Measurements from ENCODE around the gene PDZD11. TPM values are rescaled to one million over a fixed set of nuclear protein-coding genes. Genes with fewer than 3 reads are reported as not detected.

Gene PDZD11
- polyA plus RNA-seq, 1 of the 3 experiments (the other 2 are of a cell fraction): 169 TPM

- Histone ChIP-seq H3K4me2 (no peak within 1 kb of the TSS), H3K27ac (ENCODE audit: low read depth in 2 of 2, low read length in 1 of 2) (no peak within 1 kb of the TSS), H3K79me2 (ENCODE audit: insufficient read depth) (no peaks in the 10 kb centered on the region), H2AFZ (ENCODE audit: low read depth) (no peak within 1 kb of the TSS), H3K9me3 (no peaks in the 10 kb centered on the region), H3K27me3 (ENCODE audit: insufficient read depth) (no peaks in the 10 kb centered on the region; the same call in 1 of the 2 replicates), H3K4me3 (ENCODE audit: low read depth in 2 of 2, low read length in 1 of 2) (no peak within 1 kb of the TSS), H4K20me1 (ENCODE audit: insufficient read depth) (no peaks in the 10 kb centered on the region), H3K36me3 (replicated peaks in 1 of 2; ENCODE audit: control insufficient read depth in 1 of 2, insufficient read depth in 2 of 2, low read length in 1 of 2) (peaks cover 14 to 15% of the 10 kb centered on the region in 2 experiments), H3K4me1 (ENCODE audit: control insufficient read depth in 1 of 2, insufficient read depth in 2 of 2, low read depth in 1 of 2, low read length in 1 of 2) (no peaks in the 10 kb centered on the region), H3F3A (replicated peaks; ENCODE audit: insufficient read depth) (no peaks in the 10 kb centered on the region), H3K9ac (no peak within 1 kb of the TSS), H3K9me2 (no peaks in the 10 kb centered on the region)
- TF ChIP-seq TAF1 (IDR thresholded peaks at IDR 0.05; ENCODE audit: borderline replicate concordance, low read depth, low read length) (no peak), EZH2phosphoT487 (IDR thresholded peaks at IDR 0.05; ENCODE audit: borderline replicate concordance, low read depth) (no peak), RXRA (IDR thresholded peaks at IDR 0.05; ENCODE audit: borderline replicate concordance, low read depth) (no peak), POLR2AphosphoS5 (IDR thresholded peaks at IDR 0.05; ENCODE audit: low read depth, low read length) (no peak), MEF2A (IDR thresholded peaks at IDR 0.05; ENCODE audit: borderline replicate concordance, low read depth) (no peak), RAD21 (IDR thresholded peaks at IDR 0.05; ENCODE audit: low read length) (no peak), RCOR1 (IDR thresholded peaks at IDR 0.05; ENCODE audit: low read length) (no peak), PBX3 (IDR thresholded peaks at IDR 0.05) (no peak), TEAD4 (IDR thresholded peaks at IDR 0.05; ENCODE audit: borderline replicate concordance, insufficient read depth) (no peak), ZBTB33 (IDR thresholded peaks at IDR 0.05; ENCODE audit: borderline replicate concordance, low read depth) (no peak), RFX5 (IDR thresholded peaks at IDR 0.05; ENCODE audit: low read length) (no peak)
- POLR2A ChIA-PET: no interaction called here
- CTCF ChIA-PET: no interaction called here
- WGBS (ENCODE audit: low lambda C conversion rate): 70% methylated on average over 18 of the region's 21 CpGs
- DNase-seq: no peak
These were observed 7.8 kb downstream of the PDZD11 start, which contains the start of gene RAB41 for GRCh38 chrX:70281951-70282350. TSS of gene RAB41 (plus strand) at chrX:70282172. CDS start at chrX:70282218, 46 bp downstream.

- POLR2A ChIA-PET: no interaction called here
- 28% methylated on average over 3 of the region's 3 CpGs for WGBS (ENCODE audit: low lambda C conversion rate)
- H3K9me3 ChIP-seq: no peaks in the 10 kb centered on the region
These were observed 9.2 kb downstream of the PDZD11 start for GRCh38 chrX:70280573-70280972.

More at GRCh38 chrX:70280573-70280972, 9.2 kb downstream of the PDZD11 start:
- no peak overlapping the region for H3K4me3 ChIP-seq (ENCODE audit: low read depth in 2 of 2, low read length in 1 of 2)
- no peaks in the 10 kb centered on the region for H3K79me2 ChIP-seq (ENCODE audit: insufficient read depth)
- no peaks in the 10 kb centered on the region for H3K9me2 ChIP-seq
- no peaks in the 10 kb centered on the region; the same call in 1 of the 2 replicates for H3K27me3 ChIP-seq (ENCODE audit: insufficient read depth)
- TF ChIP-seq TAF1 (IDR thresholded peaks at IDR 0.05; ENCODE audit: borderline replicate concordance, low read depth, low read length) (no peak), REST (IDR thresholded peaks at IDR 0.05; ENCODE audit: low read depth, low read length) (peak; percentile 82)
- H3K27ac ChIP-seq (ENCODE audit: low read depth in 2 of 2, low read length in 1 of 2): no peak overlapping the region
- no peak overlapping the region for H3K4me2 ChIP-seq
- no peak overlapping the region for H2AFZ ChIP-seq (ENCODE audit: low read depth)
- no peaks in the 10 kb centered on the region for H3K4me1 ChIP-seq (ENCODE audit: control insufficient read depth in 1 of 2, insufficient read depth in 2 of 2, low read depth in 1 of 2, low read length in 1 of 2)
- H3F3A ChIP-seq (replicated peaks; ENCODE audit: insufficient read depth): no peaks in the 10 kb centered on the region
- no peak for DNase-seq
- H3K36me3 ChIP-seq (replicated peaks in 1 of 2; ENCODE audit: control insufficient read depth in 1 of 2, insufficient read depth in 2 of 2, low read length in 1 of 2): peaks cover 6 to 8% of the 10 kb centered on the region in 2 experiments
- no peak overlapping the region for H3K9ac ChIP-seq
- CTCF ChIA-PET: no interaction called here
- no peaks in the 10 kb centered on the region for H4K20me1 ChIP-seq (ENCODE audit: insufficient read depth)
